MM.1S (cell line): ENCODE data around the gene WDR19.
"Not testable (repeated sequence)": the region's sequence is repeated elsewhere in the genome, so short reads cannot be mapped to it uniquely, and the experiment has no call there.

ENCODE experiments used
- CTCF ChIP-seq: fragments of 300-600 bp; sonication (generic); IDR thresholded peaks from 2 replicates; pipeline ENCODE4 v1.5.1; 2016; ENCODE audit warnings: antibody characterized with exemption, low read length, mixed read lengths
- EZH2 ChIP-seq: fragments of 300-600 bp; sonication (generic); optimal IDR thresholded peaks from 2 replicates; pipeline ENCODE3; 2017; ENCODE audit warnings: low read depth, mild to moderate bottlenecking, antibody characterized with exemption, low read length, mixed read lengths
- EZH2phosphoT487 ChIP-seq: fragments of 300-600 bp; sonication (generic); IDR thresholded peaks from 2 replicates; pipeline ENCODE4 v1.6.1; 2018; ENCODE audit warnings: antibody characterized with exemption, low read length

GRCh38 chr4:39138227-39138626 lies 44.1 kb upstream of the WDR19 start:
- TF ChIP-seq CTCF, EZH2, EZH2phosphoT487: not testable (repeated sequence)
